Measurements from ENCODE around the gene CLEC1A. TPM values are rescaled to one million over a fixed set of nuclear protein-coding genes. Genes with fewer than 3 reads are reported as not detected.

The CLEC1A gene
- total RNA-seq, 2 donors from 2014 or later, result not detected

DNA sequence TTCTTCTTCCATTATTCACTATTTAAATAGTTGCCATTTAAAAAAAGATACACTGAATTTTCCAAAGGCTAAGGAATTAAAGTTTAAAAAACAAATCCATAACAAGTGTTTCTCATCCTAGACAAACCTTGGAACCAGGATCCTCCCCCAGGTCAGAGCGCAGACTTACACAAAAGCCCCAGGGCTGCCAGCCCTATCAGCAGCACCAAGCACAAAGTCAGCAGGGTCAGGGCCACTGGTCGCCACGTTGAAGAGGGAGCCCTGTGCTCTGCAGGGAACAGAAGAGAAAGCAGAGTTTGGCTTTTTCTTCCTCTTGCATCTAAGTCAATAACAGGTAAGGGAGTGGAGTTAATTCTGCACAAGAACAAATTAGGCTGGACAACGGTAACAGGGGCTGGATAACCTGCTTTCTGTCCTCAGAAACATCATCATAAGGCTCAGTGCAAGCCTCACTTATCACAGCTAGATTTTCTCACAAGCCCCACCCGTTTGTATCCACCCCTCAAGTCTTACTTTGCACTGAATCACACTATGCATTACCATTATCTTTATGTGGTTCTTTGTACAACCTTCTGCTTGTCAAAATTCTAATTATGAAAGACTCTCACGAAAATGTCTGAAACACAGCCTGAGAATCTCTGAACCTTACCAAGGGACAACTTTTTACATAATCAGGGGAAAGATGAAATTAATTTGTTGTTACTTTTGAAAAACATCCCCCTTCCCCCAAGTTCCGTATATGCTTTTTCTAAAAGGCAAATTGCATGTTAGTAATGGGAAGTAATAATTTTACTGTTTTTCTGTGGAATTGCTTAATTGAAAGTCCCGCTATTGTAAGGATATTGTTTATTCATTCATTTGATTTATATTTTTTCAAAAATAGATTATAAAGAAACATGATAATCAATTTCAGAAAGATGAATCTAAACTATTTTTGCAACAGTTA, 9.6 kb downstream of the CLEC1A start:
- peaks cover 3% of the 10 kb centered on the region for H3K9me3 Mint-ChIP-seq
- no peak for DNase-seq (ENCODE audit: low spot score)
- H3K4me3 Mint-ChIP-seq, result no peak overlapping the region
- H3K4me1 Mint-ChIP-seq (ENCODE audit: low read depth in 2 of 2), result peaks cover 0 to 4% of the 10 kb centered on the region in 2 donors
- H3K27me3 Mint-ChIP-seq, result peaks cover 0 to 7% of the 10 kb centered on the region in 2 donors
- peaks cover 12% of the 10 kb centered on the region for H3K36me3 Mint-ChIP-seq
- no peak overlapping the region for H3K27ac Mint-ChIP-seq
- ATAC-seq, result no peak

DNA sequence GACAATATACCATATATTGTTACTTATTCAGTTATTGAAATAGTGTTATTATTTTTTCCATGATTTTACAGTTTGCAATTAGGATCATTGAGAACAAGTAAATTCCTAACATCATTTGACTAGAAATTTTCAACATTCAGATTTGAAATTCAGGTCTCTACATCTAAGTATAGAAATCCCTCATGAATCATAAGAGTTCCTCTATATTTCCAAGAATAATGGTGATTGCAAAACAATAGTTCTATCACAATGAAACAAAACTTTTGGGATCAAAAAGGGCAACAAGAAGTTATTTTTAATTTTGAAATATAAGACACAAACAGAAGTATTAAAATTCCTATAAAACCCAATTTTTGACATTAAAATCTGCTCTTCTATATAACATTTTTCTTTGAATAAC, 10.8 kb downstream of the CLEC1A start:
- peaks cover 0 to 3% of the 10 kb centered on the region in 2 donors for H3K4me1 Mint-ChIP-seq (ENCODE audit: low read depth in 2 of 2)
- H3K9me3 Mint-ChIP-seq, result peaks cover 5% of the 10 kb centered on the region
- peaks cover 0 to 7% of the 10 kb centered on the region in 2 donors for H3K27me3 Mint-ChIP-seq
- no peak for ATAC-seq
- no peak overlapping the region for H3K27ac Mint-ChIP-seq
- no peak for DNase-seq (ENCODE audit: low spot score)
- peaks cover 20% of the 10 kb centered on the region for H3K36me3 Mint-ChIP-seq
- H3K4me3 Mint-ChIP-seq, result no peak overlapping the region

DNA sequence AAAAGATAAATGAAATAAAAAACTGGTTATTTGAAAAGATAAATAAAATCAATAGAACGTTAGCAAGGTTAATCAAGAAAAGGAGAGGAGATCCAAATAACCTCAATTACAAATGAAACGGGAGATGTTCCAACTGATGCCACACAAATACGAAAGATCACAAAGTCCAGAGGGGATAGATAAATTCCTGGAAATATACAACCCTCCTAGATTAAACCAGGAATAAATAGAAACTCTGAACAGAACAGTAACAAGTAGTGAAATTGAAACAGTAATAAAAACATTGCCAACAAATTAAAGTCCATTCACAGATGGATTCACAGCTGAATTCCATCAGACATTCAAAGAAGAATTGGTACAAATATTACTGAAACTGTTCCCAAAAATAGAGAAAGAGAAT, 12.4 kb downstream of the CLEC1A start:
- no peak overlapping the region for H3K27ac Mint-ChIP-seq
- peaks cover 0 to 5% of the 10 kb centered on the region in 2 donors for H3K27me3 Mint-ChIP-seq
- no peaks in the 10 kb centered on the region for H3K4me1 Mint-ChIP-seq (ENCODE audit: low read depth in 2 of 2)
- H3K9me3 Mint-ChIP-seq, result peaks cover 5% of the 10 kb centered on the region
- H3K4me3 Mint-ChIP-seq, result no peak overlapping the region
- peaks cover 20% of the 10 kb centered on the region for H3K36me3 Mint-ChIP-seq
- DNase-seq (ENCODE audit: low spot score), result no peak
- ATAC-seq, result no peak

DNA sequence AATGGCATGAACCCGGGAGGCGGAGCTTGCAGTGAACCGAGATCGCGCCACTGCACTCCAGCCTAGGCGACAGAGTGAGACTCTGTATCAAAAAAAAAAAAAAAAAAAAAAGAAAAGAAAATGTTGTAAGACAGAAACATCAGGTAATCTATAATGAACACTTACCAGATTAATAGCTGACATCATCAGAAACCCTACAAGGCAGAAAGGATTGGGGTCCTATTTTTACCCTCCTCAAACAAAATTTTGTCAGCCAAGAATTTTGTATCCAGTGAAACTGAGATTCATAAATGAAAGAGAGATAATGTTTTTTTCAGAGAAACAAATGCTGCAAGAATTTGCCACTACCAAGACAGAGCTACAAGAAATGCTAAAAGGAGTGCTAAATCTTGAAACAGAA, 14.1 kb downstream of the CLEC1A start:
- Mint-ChIP-seq H3K36me3 (peaks cover 20% of the 10 kb centered on the region), H3K27me3 (peaks cover 0 to 2% of the 10 kb centered on the region in 2 donors)
- no peak for ATAC-seq

DNA sequence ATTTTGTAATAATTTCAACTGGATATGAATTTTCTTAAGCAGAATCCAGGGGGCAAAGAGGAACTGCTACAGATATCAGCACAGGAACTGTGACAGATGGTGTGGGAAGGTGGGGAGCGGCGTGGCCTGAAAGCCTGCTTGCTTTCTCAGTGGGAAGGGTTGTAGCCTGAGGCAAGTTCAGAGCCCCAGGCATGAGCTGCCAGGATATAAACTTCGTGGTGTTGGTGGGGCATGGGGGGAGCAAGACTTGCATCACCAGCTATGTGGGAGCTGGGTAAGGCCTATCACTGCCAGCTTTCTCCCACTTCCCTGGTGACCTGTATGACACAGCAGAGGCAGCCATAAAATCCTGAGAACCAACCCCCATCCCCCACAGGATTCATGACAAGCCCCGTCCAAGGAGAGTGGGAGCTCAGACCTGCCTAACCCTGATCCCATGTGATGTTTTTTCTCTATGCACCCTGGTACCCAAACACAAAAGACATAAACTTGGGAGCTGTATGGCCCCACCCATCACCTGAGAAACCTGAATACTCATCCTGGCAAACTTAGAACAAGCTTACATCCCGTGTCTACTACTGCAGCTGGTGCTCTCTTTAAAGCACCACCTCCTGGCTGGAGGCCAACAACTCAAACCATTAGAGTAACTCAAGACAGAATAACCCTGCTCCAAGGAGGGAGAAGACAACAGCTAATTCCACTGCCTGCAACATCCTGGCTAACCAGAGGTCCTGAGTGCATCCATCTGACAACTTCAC, 16.5 kb downstream of the CLEC1A start:
- H3K4me1 Mint-ChIP-seq (ENCODE audit: low read depth in 2 of 2), result no peaks in the 10 kb centered on the region
- H3K9me3 Mint-ChIP-seq, result peaks cover 5% of the 10 kb centered on the region
- peaks cover 11 to 18% of the 10 kb centered on the region in 2 donors for H3K27me3 Mint-ChIP-seq
- H3K4me3 Mint-ChIP-seq, result no peak overlapping the region
- DNase-seq (ENCODE audit: low spot score) (no peak), ATAC-seq (no peak)
- peaks cover 20% of the 10 kb centered on the region for H3K36me3 Mint-ChIP-seq
- no peak overlapping the region for H3K27ac Mint-ChIP-seq

More for the DNA sequence above, 14.1 kb downstream of the CLEC1A start:
- Mint-ChIP-seq H3K27ac (no peak overlapping the region), H3K4me1 (ENCODE audit: low read depth in 2 of 2) (no peaks in the 10 kb centered on the region), H3K4me3 (no peak overlapping the region), H3K9me3 (peaks cover 5% of the 10 kb centered on the region)
- no peak for DNase-seq (ENCODE audit: low spot score)

DNA sequence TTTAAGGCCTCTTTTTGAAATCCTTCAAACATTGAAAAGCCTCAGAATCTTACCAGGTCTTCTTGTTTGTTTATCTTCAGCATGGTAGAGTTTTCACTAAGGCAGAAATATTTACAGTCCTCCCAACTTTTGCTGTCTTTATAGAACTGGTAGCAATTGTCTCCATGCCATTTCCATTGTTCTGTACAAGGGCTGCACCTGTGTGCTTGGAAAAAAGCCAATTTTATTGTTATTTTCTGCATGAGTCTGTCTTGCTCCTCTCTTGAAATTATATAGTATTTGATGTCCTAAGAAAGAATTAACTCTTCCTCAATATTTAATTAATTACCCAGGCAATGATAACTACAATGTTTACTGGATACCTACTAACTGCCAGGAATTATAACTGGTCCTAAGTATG, 23.3 kb downstream of the CLEC1A start:
- Mint-ChIP-seq H3K9me3 (no peaks in the 10 kb centered on the region), H3K27me3 (peaks cover 23 to 26% of the 10 kb centered on the region in 2 donors), H3K27ac (no peak overlapping the region), H3K4me3 (no peak overlapping the region), H3K4me1 (ENCODE audit: low read depth in 2 of 2) (no peaks in the 10 kb centered on the region), H3K36me3 (no peaks in the 10 kb centered on the region)
- no peak for ATAC-seq
- no peak for DNase-seq (ENCODE audit: low spot score)

DNA sequence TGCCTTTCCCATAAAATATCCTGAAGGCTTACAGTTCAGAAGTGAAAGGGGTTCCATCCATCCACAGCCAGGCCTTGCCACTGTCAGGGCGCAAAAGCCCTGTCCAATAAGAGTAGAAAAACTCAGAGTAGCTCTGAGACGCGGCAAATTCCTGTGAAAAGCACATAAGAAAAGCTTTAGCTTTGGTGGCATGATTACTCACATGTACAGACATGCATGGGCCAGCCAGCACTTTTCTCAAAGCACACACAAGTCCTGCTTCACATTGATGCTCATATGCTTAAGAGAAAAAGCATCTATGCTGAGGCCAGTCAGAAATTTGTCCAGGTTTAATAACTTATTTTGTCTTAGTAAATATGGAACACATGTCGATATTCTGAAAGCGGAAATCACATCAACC, 25.5 kb downstream of the CLEC1A start:
- H3K9me3 Mint-ChIP-seq, result no peaks in the 10 kb centered on the region
- H3K4me1 Mint-ChIP-seq (ENCODE audit: low read depth in 2 of 2), result no peaks in the 10 kb centered on the region
- peaks cover 21 to 22% of the 10 kb centered on the region in 2 donors for H3K27me3 Mint-ChIP-seq

DNA sequence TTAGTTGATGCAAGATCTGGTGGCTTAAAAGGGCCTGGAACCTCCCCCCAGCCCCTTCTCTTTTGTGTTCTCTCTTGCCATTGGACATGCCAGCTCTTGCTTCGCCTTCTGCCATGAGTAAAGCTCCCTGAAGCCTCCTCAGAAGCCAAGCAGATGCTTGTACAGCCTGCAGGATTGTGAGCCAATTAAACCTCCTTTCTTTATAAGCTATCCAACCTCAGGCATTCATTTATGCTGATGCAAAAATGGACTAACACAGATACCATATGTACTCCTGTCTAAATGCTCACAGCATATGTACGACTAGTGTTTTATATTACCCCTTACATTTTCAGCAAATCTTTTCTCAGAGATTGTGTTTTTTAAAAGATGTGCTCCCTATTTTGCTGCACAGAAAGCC, 26.7 kb downstream of the CLEC1A start:
- Mint-ChIP-seq H3K27me3 (peaks cover 14 to 19% of the 10 kb centered on the region in 2 donors), H3K36me3 (no peaks in the 10 kb centered on the region), H3K9me3 (no peaks in the 10 kb centered on the region), H3K4me1 (ENCODE audit: low read depth in 2 of 2) (no peaks in the 10 kb centered on the region), H3K4me3 (no peak overlapping the region), H3K27ac (no peak overlapping the region)
- DNase-seq (ENCODE audit: low spot score) (no peak), ATAC-seq (no peak)

More for the DNA sequence above, 25.5 kb downstream of the CLEC1A start:
- Mint-ChIP-seq H3K36me3 (no peaks in the 10 kb centered on the region), H3K27ac (no peak overlapping the region), H3K4me3 (no peak overlapping the region)
- DNase-seq (ENCODE audit: low spot score) (no peak), ATAC-seq (no peak)

DNA sequence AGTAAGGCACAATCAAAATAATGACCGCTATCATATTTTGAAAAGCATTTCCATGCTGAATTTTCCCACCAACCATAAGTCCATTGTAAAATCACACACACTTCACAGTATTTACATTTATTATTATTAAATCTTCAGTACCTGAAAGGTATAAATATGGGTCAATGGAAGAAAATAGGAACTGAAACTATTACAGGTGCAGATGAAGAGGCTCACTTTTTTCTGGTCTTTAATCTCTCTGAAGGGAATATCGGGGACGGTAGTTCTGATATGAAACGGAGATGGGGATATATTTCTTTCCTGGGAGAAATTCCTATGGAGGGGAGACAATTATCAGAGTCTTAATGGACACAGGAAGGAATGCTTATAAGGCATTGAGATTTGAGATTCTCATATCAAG, 28.4 kb downstream of the CLEC1A start:
- H3K27me3 Mint-ChIP-seq, result peaks cover 14 to 20% of the 10 kb centered on the region in 2 donors

DNA sequence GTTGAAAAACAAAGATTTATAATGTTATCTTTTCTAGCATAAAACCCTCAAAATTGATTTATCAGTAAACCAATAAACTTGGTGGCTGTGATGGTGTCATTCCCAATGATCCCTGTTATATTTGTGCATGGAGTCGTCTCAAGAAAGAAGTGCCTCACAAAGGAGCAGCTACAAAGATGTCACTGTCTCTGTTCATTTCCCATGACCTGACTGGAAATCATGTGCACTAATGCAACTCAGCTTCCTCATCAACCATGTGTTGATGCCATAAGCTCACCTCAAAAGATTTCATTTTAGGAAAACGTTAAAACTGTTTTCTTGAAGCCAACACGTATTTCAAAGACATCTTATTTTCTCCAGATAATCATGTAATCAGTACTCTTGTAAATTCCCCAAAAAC, 28.8 kb downstream of the CLEC1A start:
- H3K27ac Mint-ChIP-seq, result no peak overlapping the region
- no peak for DNase-seq (ENCODE audit: low spot score)
- H3K27me3 Mint-ChIP-seq, result peaks cover 14 to 18% of the 10 kb centered on the region in 2 donors
- peaks cover 0 to 8% of the 10 kb centered on the region in 2 donors for H3K4me1 Mint-ChIP-seq (ENCODE audit: low read depth in 2 of 2)
- no peak overlapping the region for H3K4me3 Mint-ChIP-seq
- ATAC-seq, result no peak
- H3K36me3 Mint-ChIP-seq, result no peaks in the 10 kb centered on the region
- no peaks in the 10 kb centered on the region for H3K9me3 Mint-ChIP-seq

More for the DNA sequence above, 28.4 kb downstream of the CLEC1A start:
- no peaks in the 10 kb centered on the region for H3K9me3 Mint-ChIP-seq
- H3K4me3 Mint-ChIP-seq, result no peak overlapping the region
- no peaks in the 10 kb centered on the region for H3K36me3 Mint-ChIP-seq
- ATAC-seq (no peak), DNase-seq (ENCODE audit: low spot score) (no peak)
- H3K27ac Mint-ChIP-seq, result no peak overlapping the region
- H3K4me1 Mint-ChIP-seq (ENCODE audit: low read depth in 2 of 2), result peaks cover 0 to 4% of the 10 kb centered on the region in 2 donors

DNA sequence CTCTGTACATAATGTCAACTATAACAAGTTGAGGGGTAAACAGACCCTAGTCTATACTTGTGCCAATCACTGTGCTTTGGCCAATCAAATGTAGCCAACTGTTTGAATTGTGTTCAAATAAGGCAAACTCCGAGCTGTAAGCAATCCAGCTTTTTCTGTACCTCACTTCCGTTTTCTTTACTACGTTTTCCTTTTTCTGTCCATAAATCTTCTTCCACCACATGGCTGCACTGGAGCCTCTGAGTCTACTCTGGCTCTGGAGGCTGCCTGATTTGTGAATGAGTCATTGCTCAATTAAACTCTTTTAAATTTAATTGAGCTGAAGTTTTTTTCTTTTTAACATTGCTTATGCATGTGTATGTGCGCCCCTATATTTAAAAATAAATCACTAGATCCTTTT, 29.7 kb downstream of the CLEC1A start:
- Mint-ChIP-seq H3K27ac (no peak overlapping the region), H3K9me3 (no peaks in the 10 kb centered on the region), H3K27me3 (peaks cover 14 to 17% of the 10 kb centered on the region in 2 donors), H3K4me3 (no peak overlapping the region), H3K4me1 (ENCODE audit: low read depth in 2 of 2) (peaks cover 0 to 9% of the 10 kb centered on the region in 2 donors), H3K36me3 (no peaks in the 10 kb centered on the region)
- DNase-seq (ENCODE audit: low spot score) (no peak), ATAC-seq (no peak)

DNA sequence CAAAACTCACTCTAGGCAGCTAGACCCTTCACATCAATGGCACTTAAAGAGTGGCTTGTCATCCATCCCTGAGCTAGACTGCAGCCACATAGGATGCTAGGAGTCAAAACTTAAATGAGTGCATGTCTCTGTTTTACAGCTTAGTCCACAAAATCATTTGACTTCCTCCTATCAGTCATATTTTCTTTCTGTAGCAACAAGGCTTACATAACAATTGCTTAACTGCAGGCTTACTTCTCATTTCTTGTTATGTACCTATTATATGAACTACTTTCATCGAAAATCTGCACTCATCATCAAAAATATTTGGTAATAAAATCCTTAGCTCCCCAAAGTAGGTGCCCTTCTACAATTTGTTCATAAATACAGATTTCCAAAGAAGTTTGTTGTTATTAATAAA, 30.1 kb downstream of the CLEC1A start:
- Mint-ChIP-seq H3K27me3 (peaks cover 14 to 17% of the 10 kb centered on the region in 2 donors), H3K27ac (no peak overlapping the region), H3K36me3 (no peaks in the 10 kb centered on the region), H3K9me3 (no peaks in the 10 kb centered on the region), H3K4me3 (no peak overlapping the region), H3K4me1 (ENCODE audit: low read depth in 2 of 2) (peaks cover 0 to 9% of the 10 kb centered on the region in 2 donors)
- ATAC-seq (no peak), DNase-seq (ENCODE audit: low spot score) (no peak)

DNA sequence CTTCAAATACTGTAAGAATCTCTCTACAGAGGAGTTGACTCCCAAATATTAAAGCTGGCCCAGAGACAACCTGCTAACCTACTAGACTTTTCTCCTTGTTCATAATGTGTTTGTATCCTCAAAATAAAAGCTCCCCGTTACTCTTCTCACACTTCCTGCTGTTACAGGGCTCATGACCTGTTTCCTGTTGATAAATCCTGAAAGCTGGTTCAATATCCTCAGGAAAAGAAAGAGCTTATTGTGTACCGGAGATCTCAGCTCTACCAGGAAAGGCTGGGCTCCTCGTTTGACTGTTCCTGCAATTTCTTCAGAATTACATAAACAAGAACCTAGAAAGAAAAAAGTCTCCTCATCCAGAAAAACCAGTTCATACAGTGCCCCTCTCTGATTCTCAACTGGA, 30.8 kb downstream of the CLEC1A start:
- H3K27ac Mint-ChIP-seq, result no peak overlapping the region
- ATAC-seq (no peak), DNase-seq (ENCODE audit: low spot score) (no peak)
- H3K4me1 Mint-ChIP-seq (ENCODE audit: low read depth in 2 of 2), result peaks cover 0 to 9% of the 10 kb centered on the region in 2 donors
- no peaks in the 10 kb centered on the region for H3K36me3 Mint-ChIP-seq
- H3K9me3 Mint-ChIP-seq, result no peaks in the 10 kb centered on the region
- H3K27me3 Mint-ChIP-seq, result peaks cover 9 to 17% of the 10 kb centered on the region in 2 donors
- H3K4me3 Mint-ChIP-seq, result no peak overlapping the region

DNA sequence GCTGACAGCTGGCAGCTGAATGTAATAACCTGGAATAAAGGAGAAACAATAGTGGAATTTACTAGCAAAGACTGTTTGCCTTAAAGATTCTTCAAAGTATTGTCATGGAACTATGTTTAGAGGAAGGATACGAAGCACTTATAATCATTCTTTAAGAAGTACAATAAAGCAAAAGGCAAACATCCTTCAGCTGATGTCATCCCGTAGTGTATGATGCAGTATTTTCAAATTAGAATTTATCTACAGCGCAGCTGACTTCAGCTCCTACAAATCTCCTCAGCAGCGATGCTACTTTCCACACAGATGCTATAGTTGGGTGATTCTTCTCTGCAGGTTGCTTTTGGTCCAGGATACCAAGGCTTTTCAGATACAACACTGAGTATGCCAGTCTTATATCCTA, 31.5 kb downstream of the CLEC1A start:
- no peak for DNase-seq (ENCODE audit: low spot score)
- no peak for ATAC-seq
- Mint-ChIP-seq H3K27me3 (peaks cover 9 to 17% of the 10 kb centered on the region in 2 donors), H3K4me1 (ENCODE audit: low read depth in 2 of 2) (peaks cover 0 to 9% of the 10 kb centered on the region in 2 donors), H3K27ac (no peak overlapping the region), H3K4me3 (no peak overlapping the region), H3K36me3 (no peaks in the 10 kb centered on the region), H3K9me3 (no peaks in the 10 kb centered on the region)

All from natural killer cell treated with Interleukin-12 subunit alpha and Interleukin-12 subunit beta and Interleukin-15 and Interleukin-18, amount 100 ng/mL, for 72 hours (primary cell).